RPMI8226 (cell line): ENCODE results near the gene TMEM61.

Experiments used
- DNase-seq: peaks from one replicate; pipeline ENCODE4 v3.0.0-alpha.2; 2015

Gene TMEM61

GRCh38 chr1:54986025-54986424, 5.6 kb downstream of the TMEM61 start:
- no peak for DNase-seq

- DNase-seq, result no peak
Observed at GRCh38 chr1:54986533-54986932, 6.1 kb downstream of the TMEM61 start.

- no peak for DNase-seq
Observed at GRCh38 chr1:54987427-54987826, 7.0 kb downstream of the TMEM61 start.

GRCh38 chr1:54987919-54988705, 7.7 kb downstream of the TMEM61 start:
- peak; percentile 78 for DNase-seq

- no peak for DNase-seq
Observed at GRCh38 chr1:54988975-54989374, 8.5 kb downstream of the TMEM61 start.

- DNase-seq, result peak; percentile 98
Observed at GRCh38 chr1:54989473-54989872, 9.0 kb downstream of the TMEM61 start.

- no peak for DNase-seq
Observed at GRCh38 chr1:54989968-54990810, 9.8 kb downstream of the TMEM61 start.

- DNase-seq, result no peak
Observed at GRCh38 chr1:54990916-54991315, 10.5 kb downstream of the TMEM61 start.

- no peak for DNase-seq
Observed at GRCh38 chr1:54991939-54992338, 11.5 kb downstream of the TMEM61 start.

- no peak for DNase-seq
Observed at GRCh38 chr1:54993140-54993539, 12.7 kb downstream of the TMEM61 start.

- no peak for DNase-seq
Observed at GRCh38 chr1:54994355-54994990, 14.0 kb downstream of the TMEM61 start.

GRCh38 chr1:54995013-54995760, 14.8 kb downstream of the TMEM61 start:
- no peak for DNase-seq

- no peak for DNase-seq
Observed at GRCh38 chr1:54995835-54996234, 15.4 kb downstream of the TMEM61 start.

- peak; percentile 96 for DNase-seq
Observed at GRCh38 chr1:54996359-54996868, 16.0 kb downstream of the TMEM61 start.

- DNase-seq, result no peak
Observed at GRCh38 chr1:54996869-54997710, 16.7 kb downstream of the TMEM61 start.

- DNase-seq, result peak; percentile 59
Observed at GRCh38 chr1:54997711-54997986, 17.2 kb downstream of the TMEM61 start.

- DNase-seq, result no peak
Observed at GRCh38 chr1:54998100-54998499, 17.7 kb downstream of the TMEM61 start.

- peak; percentile 86 for DNase-seq
Observed at GRCh38 chr1:54998677-54999076, 18.2 kb downstream of the TMEM61 start, which contains the start of gene BSND. TSS of gene BSND (plus strand) at chr1:54998933. CDS start at chr1:54999187, 254 bp downstream.

GRCh38 chr1:55000110-55001085, 20.0 kb downstream of the TMEM61 start:
- no peak for DNase-seq

- no peak for DNase-seq
Observed at GRCh38 chr1:55001311-55001710, 20.9 kb downstream of the TMEM61 start.

- no peak for DNase-seq
Observed at GRCh38 chr1:55002686-55003085, 22.3 kb downstream of the TMEM61 start.
